ENCODE measurements around the gene POLD4. TPM values are rescaled to one million over a fixed set of nuclear protein-coding genes. Genes with fewer than 3 reads are reported as not detected.
A peak's percentile ranks its signal among the peaks of the same experiment; 100 is the strongest.

POLD4 gene
- total RNA-seq, 1 experiment from 2014 or later = 19.5 TPM

DNA sequence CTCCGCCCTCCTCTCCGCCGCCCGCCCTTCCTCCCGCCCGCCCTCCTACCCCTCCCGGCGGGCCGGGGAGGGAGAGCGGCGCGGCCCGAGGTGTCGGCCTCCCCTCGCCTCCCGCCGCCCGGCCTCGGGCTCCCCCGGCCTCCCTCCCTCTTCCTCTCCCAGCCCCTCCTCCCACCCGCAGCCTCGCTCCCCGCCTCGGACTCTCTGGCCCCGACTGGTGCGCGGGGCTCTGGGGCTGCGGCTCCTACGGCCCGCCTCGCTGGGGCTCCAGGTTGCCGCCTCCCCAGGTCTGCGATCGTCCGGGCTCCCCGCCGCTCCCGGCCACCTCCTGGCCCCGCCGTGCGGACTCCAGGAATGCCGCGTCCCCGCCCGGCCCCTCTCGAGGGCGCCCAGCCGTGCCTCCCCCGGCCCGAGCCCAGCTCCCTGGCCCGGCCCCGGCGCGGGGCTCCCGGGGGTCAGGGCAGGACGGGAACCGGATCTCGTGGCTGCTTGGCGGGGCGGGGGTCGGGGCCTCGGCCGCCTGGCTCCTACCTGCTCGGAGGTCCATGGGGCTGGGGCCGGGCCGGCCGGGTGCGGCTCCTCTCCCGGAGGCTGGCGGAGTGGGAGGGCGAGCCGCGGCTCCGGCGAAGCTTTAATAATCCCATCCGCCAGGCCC is 19.8 kb upstream of the POLD4 start, which contains the start of gene CLCF1:
CLCF1 (minus strand) TSS at position 606 of the 655 bp plus-strand sequence; CDS start at position 547, 59 bp downstream.
- peak within 1 kb of the TSS; percentile 74 to 91 for H3K4me3 Mint-ChIP-seq
- Histone ChIP-seq H3K23ac (ENCODE audit: insufficient read length, low read depth, low read length) (no peak within 1 kb of the TSS), H2BK20ac (ENCODE audit: low read depth, low read length, poor library complexity, severe bottlenecking) (no peak within 1 kb of the TSS), H2AK5ac (ENCODE audit: insufficient read length, low read length) (no peak within 1 kb of the TSS), H4K20me1 (ENCODE audit: control insufficient read depth, insufficient read depth, insufficient read length) (no peaks in the 10 kb centered on the region), H3K27me3 (ENCODE audit: insufficient read depth, low read length) (peaks cover 10% of the 10 kb centered on the region; the same call in 1 of the 2 replicates), H3K4ac (ENCODE audit: low read depth, low read length) (no peak within 1 kb of the TSS), H3K18ac (ENCODE audit: insufficient read length, low read depth, low read length) (no peak within 1 kb of the TSS), H3K14ac (ENCODE audit: insufficient read depth, low read length) (no peak within 1 kb of the TSS), H3K27ac (ENCODE audit: insufficient read length, low read depth, low read length) (no peak within 1 kb of the TSS), H3K9ac (ENCODE audit: extremely low read depth, insufficient read length, low read length) (no peak within 1 kb of the TSS), H4K5ac (ENCODE audit: insufficient read length, low read depth, low read length) (no peak within 1 kb of the TSS), H3K79me1 (ENCODE audit: insufficient read depth, low read depth, low read length, poor library complexity, severe bottlenecking) (no peaks in the 10 kb centered on the region), H3K23me2 (ENCODE audit: insufficient read length, low read depth, low read length, poor library complexity, severe bottlenecking) (peaks cover 30% of the 10 kb centered on the region), H3K56ac (ENCODE audit: insufficient read length, low read depth, low read length) (no peak within 1 kb of the TSS), H3K4me1 (ENCODE audit: insufficient read depth, low read length) (peaks cover 7% of the 10 kb centered on the region; the same call in 1 of the 2 replicates), H2AFZ (ENCODE audit: low read length) (no peak within 1 kb of the TSS), H2BK5ac (ENCODE audit: insufficient read length, low read length) (no peak within 1 kb of the TSS), H3K79me2 (ENCODE audit: insufficient read depth, low read length) (no peaks in the 10 kb centered on the region), H3K4me2 (ENCODE audit: insufficient read depth, insufficient read length, low read length) (peak within 1 kb of the TSS; percentile 88), H2BK120ac (ENCODE audit: low read depth, low read length, poor library complexity, severe bottlenecking) (no peak within 1 kb of the TSS), H2BK12ac (ENCODE audit: insufficient read length, low read depth, low read length) (no peak within 1 kb of the TSS), H3K9me3 (ENCODE audit: control insufficient read depth, low read depth, low read length) (no peaks in the 10 kb centered on the region), H4K8ac (replicated peaks; ENCODE audit: insufficient read length, low read depth, low read length) (no peak within 1 kb of the TSS), H2BK15ac (ENCODE audit: low read depth, low read length) (no peak within 1 kb of the TSS), H4K91ac (ENCODE audit: insufficient read length, low read depth, low read length) (no peak within 1 kb of the TSS), H3T11ph (ENCODE audit: low read length) (no peak within 1 kb of the TSS)
- peaks cover 49 to 56% of the 10 kb centered on the region in 2 experiments for H3K4me1 Mint-ChIP-seq
- H3K27me3 Mint-ChIP-seq (ENCODE audit: low read depth) = peaks cover 84% of the 10 kb centered on the region
- no peak for DNase-seq
- no CpG with 5 or more reads among the region's 76 CpGs for WGBS (ENCODE audit: extremely low coverage, insufficient read length, low lambda C conversion rate)
- no peaks in the 10 kb centered on the region; a peak in 1 of 7 replicates for H3K36me3 Mint-ChIP-seq (ENCODE audit: insufficient read depth in 1 of 3, low read depth in 3 of 3)
- TF ChIP-seq, protein P1, sequence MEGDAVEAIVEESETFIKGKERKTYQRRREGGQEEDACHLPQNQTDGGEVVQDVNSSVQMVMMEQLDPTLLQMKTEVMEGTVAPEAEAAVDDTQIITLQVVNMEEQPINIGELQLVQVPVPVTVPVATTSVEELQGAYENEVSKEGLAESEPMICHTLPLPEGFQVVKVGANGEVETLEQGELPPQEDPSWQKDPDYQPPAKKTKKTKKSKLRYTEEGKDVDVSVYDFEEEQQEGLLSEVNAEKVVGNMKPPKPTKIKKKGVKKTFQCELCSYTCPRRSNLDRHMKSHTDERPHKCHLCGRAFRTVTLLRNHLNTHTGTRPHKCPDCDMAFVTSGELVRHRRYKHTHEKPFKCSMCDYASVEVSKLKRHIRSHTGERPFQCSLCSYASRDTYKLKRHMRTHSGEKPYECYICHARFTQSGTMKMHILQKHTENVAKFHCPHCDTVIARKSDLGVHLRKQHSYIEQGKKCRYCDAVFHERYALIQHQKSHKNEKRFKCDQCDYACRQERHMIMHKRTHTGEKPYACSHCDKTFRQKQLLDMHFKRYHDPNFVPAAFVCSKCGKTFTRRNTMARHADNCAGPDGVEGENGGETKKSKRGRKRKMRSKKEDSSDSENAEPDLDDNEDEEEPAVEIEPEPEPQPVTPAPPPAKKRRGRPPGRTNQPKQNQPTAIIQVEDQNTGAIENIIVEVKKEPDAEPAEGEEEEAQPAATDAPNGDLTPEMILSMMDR (conservative IDR thresholded peaks at IDR 0.05) = no peak
- 0 out of 7 replicates have a peak within 1 kb of the TSS, but pooled peaks of 1 of the 3 experiments have one; percentile 52 for H3K27ac Mint-ChIP-seq
- H3K9me3 Mint-ChIP-seq = no peaks in the 10 kb centered on the region; a peak in 2 of 5 replicates

Measured in H9 (cell line).